HL-60/S4 treated with retinoic acid at 250 ng/mL for 4 days and 3 days (cell line): ENCODE data around the gene TRAPPC11.
"Not testable (repeated sequence)": the region's sequence is repeated elsewhere in the genome, so short reads cannot be mapped to it uniquely, and the experiment has no call there.

Experiments
- in situ Hi-C: fragments of 300-500 bp; cut with MboI; formaldehyde crosslinking; loops from 2 replicates; pipeline ENCODE4 v1.7.0; 2022; ENCODE audit warnings: low sequenced_read_pairs

The TRAPPC11 gene

GRCh38 chr4:183718876-183719275 lies 59.8 kb downstream of the TRAPPC11 start:
- in situ Hi-C loops, result no loop called here

- in situ Hi-C loops, result no loop called here
These were observed 62.4 kb downstream of the TRAPPC11 start for GRCh38 chr4:183721207-183722081.

- in situ Hi-C loops, result no loop called here
These were observed 63.9 kb downstream of the TRAPPC11 start for GRCh38 chr4:183722731-183723560.

DNA sequence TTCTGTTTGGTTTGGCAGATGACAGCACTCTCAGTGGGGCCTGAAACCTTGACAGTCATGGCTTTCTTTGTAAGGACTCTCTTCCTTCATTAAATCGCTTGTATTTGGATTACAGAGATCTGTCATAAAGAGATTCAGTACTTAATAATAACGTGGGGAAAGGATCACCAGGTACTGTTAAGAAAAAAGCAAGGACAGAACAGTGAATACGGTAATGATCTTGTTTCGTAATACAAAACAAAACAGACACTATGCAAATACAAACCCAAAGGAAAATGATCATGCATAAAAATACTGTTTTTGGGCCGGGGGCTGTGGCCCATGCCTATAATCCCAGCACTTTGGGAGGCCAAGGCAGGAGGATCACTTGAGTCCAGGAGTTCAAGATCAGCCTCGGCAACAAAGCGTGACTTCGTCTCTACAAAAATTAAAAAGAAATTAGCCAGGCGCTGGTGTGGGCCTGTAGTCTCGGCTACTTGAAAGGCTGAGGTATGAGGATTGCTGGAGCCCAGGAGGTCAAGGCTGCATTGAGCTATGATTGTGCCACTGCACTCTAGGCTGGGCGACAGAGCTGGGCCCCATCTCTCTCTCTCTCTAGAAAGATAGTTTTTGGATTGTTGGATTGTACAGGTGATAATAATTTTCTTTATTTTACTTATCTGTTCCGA lies 64.6 kb downstream of the TRAPPC11 start:
- in situ Hi-C loops, result no loop called here

DNA sequence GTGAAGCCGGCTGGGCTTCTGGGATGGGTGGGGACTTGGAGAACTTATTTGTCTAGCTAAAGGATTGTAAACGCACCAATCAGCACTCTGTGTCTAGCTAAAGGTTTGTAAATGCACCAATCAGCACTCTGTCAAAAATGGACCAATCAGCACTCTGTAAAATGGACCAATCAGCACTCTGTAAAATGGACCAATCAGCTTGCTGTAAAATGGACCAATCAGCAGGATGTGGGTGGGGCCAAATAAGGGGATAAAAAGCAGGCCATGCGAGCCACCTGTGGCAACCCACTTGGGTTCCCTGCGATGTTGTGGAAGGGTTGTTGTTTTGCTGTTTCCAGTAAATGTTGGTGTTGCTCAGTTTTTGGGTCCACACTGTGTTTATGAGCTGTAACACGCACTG lies 66.5 kb downstream of the TRAPPC11 start:
- in situ Hi-C loops, result not testable (repeated sequence)

DNA sequence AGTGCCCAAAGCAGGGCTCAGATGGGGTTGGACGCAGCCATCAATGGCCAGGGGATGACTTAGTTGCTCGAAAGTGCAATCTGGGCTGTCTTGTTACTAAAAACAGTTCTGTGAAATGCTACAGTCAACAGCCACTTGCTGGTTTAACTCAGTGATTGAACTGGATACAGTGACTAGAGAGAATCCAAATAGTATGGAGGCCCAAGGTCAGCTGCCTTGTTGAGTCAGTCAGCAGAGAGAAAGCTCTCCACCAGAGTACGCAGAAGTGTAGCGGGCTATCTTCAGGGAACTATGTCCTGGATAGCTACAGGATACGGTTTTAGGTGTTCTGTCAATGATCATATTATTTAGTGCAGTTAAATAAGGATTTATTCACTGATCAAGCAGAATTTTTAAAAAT lies 68.4 kb downstream of the TRAPPC11 start:
- in situ Hi-C loops, result no loop called here

- in situ Hi-C loops, result no loop called here
These were observed 69.4 kb downstream of the TRAPPC11 start for GRCh38 chr4:183728223-183729068.

DNA sequence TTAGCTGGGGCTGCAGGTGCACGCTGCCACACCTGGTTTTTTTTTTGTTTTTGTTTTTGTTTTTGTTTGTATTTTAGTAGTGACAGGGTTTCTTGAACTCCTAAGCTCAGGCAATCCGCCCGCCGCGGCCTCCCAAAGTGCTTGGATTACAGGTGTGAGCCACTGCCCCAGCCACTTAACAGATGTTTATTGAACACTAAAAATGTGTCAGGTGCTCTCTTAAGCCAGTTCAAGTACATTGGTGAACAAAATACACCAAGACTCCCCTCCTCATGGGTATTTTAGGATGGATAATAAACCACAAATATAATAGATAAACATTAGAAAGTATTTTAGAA lies 69.9 kb downstream of the TRAPPC11 start:
- in situ Hi-C loops, result no loop called here

DNA sequence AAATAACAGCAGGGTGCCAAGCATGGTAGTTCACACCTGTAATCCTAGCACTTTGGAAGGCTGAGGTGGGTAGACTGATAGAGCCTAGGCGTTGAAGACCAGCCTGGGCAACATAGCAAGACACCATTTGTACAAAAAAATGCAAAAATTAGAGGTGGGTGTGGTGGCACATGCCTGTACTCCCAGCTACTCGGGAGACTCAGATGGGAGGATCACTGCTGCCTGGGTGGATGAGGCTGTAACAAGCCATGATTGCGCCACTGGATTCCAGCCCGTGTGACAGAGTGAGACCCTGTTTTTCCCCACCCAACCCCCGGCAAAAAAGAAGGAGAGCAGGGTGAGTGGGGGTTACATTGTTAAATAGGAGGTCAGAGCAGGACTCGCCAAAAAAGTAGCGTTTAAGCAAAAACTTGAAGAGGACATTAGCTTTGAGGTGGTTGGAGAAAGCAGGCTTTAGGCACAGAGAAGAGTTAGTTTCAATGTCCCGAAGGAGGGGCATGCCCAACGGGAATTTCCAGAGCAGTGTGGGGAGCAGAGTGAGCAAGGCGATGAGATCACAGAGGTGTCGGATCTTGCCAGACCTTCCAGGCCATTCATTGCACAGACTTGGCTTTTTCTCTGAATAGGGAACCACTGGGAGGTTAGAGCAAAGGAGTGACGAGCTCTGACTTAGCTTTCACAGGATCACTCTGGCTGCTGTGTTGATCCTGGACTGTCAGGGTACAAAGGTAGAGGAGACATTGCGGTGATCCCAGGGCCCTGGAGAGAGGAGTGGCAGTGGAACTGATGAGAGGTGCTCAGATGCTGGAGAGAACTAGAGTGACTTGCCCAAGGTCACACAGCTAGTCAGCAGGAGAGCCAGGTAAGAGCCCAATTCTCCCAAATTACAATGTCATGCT lies 70.6 kb downstream of the TRAPPC11 start:
- in situ Hi-C loops, result no loop called here

DNA sequence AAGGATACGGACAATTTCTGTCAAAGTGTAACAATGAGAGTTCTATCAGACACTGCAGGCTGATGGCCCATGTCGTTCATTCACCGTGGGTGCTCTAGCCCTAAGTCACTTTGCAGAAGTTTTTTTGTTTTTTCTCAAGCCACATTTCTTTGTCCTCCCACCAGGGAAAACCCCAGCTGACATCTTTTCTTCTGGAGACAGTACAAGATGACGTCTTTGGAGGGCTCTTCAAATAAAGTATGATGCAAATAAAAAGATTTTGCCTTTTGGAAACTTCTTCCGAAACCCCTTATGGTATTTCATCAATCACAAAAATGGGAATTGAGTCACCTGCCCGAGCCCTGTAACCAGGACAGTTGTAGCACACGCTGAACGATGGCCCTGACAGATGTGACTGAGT lies 73.2 kb downstream of the TRAPPC11 start:
- in situ Hi-C loops, result no loop called here

DNA sequence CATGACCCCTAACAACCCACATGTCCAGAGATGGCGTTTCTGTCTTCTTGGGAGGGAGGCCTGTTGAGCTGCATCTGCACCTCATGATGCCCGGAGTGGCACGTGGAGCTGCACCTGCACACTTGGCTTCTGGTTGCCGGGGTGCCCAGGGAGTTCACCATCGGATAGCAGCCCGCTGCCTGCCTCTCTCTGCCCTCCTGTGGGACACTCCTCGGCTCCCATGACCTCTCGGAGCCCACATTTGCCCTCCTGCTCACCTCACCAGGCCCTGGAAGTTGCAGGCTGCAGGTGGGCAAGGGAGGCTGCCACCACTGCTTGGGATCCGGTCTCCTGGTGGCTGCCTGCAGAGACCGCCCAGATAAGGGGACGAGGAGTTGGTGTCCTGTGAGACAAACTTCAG lies 74.1 kb downstream of the TRAPPC11 start:
- in situ Hi-C loops, result no loop called here

DNA sequence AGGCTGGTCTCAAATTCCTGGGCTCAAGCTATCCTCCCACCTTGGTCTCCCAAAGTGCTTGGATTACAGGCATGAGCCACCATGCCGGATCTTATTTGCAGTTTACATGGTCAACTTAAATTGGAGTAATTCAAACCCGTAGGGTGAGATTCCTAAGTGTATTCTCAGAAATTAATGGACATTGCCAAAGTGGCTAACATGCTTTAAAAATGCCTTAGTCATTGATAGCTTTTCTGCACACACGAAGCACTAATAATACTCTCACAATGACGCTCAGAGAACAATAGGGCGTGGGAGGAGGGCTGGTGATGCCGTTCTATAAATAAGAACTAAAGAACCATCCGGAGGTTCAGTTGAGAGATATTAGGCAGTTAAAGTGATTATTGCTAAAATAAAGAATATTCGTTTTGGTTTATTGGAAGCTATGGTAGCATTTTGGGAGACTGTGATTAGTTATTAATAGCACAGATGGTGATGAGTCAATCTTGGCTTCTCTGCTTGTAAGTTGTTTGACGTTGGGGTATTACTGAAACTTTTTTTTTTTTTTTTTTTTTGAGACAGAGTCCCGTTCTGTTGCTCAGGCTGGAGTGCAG lies 79.1 kb downstream of the TRAPPC11 start:
- in situ Hi-C loops, result no loop called here

DNA sequence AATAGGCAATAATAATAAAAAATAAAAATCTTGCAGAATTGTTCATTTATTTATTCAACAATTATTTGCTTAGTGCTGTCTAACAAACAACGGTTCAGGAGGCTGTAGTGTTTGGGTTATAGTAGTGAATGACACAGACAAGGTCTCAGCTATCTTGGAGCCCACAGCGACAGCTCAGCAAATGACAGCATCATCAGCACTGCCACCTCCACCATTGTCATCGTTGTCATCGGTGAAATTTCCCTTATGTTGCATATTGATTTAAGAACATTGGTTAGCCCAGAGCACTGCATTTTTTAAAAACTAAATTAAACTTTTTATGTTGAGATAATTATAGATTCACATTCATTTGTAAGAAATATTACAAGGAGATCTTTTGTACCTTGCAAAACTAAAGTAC lies 79.9 kb downstream of the TRAPPC11 start:
- in situ Hi-C loops, result no loop called here

GRCh38 chr4:183746305-183747229 lies 87.5 kb downstream of the TRAPPC11 start:
- in situ Hi-C loops, result no loop called here

GRCh38 chr4:183747380-183747779 lies 88.3 kb downstream of the TRAPPC11 start:
- in situ Hi-C loops, result no loop called here

GRCh38 chr4:183747931-183748670 lies 89.0 kb downstream of the TRAPPC11 start:
- in situ Hi-C loops, result no loop called here

- in situ Hi-C loops, result no loop called here
These were observed 92.0 kb downstream of the TRAPPC11 start for GRCh38 chr4:183751106-183751505.

DNA sequence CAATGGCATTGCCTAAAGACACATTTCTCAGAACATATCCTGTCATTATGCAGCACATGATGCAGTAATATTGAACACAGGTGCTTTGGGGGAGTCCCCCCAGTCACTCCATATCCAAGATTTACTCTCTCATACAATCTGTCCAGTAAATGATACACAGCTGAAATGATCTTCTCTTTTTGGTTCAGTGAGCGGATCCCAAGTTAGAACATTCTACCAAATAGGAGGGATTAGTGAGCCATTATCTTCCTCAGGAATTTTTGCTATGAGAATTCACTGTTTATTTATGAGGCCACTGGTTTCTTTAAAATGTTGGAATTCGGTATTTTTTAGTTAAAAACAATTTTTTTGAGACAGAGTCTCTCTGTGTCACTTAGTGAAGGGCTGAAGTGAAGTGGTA lies 96.5 kb downstream of the TRAPPC11 start:
- in situ Hi-C loops, result no loop called here
